Measurements from ENCODE around the gene JARID2. TPM values are rescaled to one million over a fixed set of nuclear protein-coding genes. Genes with fewer than 3 reads are reported as not detected.

JARID2 gene
- total and polyA plus RNA-seq, 2 of the 8 experiments (the other 6 are each of a cell fraction or from before 2014, with no cell fraction given): 60.1 to 239 TPM

- ChIA-PET POLR2A (ENCODE audit: partially characterized antibody) (interaction anchor here (2.0 kb wide), 1 partner anchor 16 kb away, joined by 5 read pairs; no protein-coding TSS in a partner anchor), CTCF (ENCODE audit: partially characterized antibody) (interaction anchor here (4.4 kb wide), 1 partner anchor 20 kb away, joined by 16 read pairs; no protein-coding TSS in a partner anchor)
- peaks cover 1 to 21% (median 8%) of the 10 kb centered on the region in 4 experiments; a peak in 6 of 7 replicates for H3K4me1 ChIP-seq (replicated peaks in 1 of 4; ENCODE audit: control insufficient read depth in 3 of 4, insufficient read depth in 4 of 4, low read length in 3 of 4)
- TF ChIP-seq KDM5A (IDR thresholded peaks at IDR 0.05; ENCODE audit: low read length): no peak
- no peak for TF ChIP-seq KDM4A (IDR thresholded peaks at IDR 0.05; ENCODE audit: low read depth, low read length, severe bottlenecking)
- no peak for TF ChIP-seq RFX5 (IDR thresholded peaks at IDR 0.05; ENCODE audit: borderline replicate concordance, low read depth, low read length)
- no peak overlapping the region for H2BK5ac ChIP-seq (ENCODE audit: low read depth, low read length)
- H2BK12ac ChIP-seq (ENCODE audit: low read depth, low read length): no peak overlapping the region
- no peak overlapping the region for H3K14ac ChIP-seq (ENCODE audit: insufficient read length)
- H3K9me3 ChIP-seq (ENCODE audit: insufficient read depth in 2 of 2, low read depth in 1 of 2, low read length in 1 of 2): peaks cover 0 to 7% of the 10 kb centered on the region in 2 experiments; a peak in 2 of 4 replicates
- H3K56ac ChIP-seq (replicated peaks; ENCODE audit: insufficient read length, low read depth, low read length): no peak overlapping the region
- H2BK15ac ChIP-seq (ENCODE audit: low read length): no peak overlapping the region
- no peak overlapping the region for H2AK5ac ChIP-seq (ENCODE audit: low read depth, low read length)
- no peak overlapping the region for H2AFZ ChIP-seq (ENCODE audit: low read length)
- peaks cover 0 to 38% (median 10%) of the 10 kb centered on the region in 4 experiments; a peak in 4 of 8 replicates for H3K36me3 ChIP-seq (ENCODE audit: control insufficient read depth in 2 of 4, insufficient read depth in 4 of 4, low read length in 3 of 4)
- H3K79me2 ChIP-seq (ENCODE audit: control insufficient read depth in 1 of 2, insufficient read depth in 2 of 2, low read length in 2 of 2): peaks cover 41 to 100% of the 10 kb centered on the region in 2 experiments
- H3K4ac ChIP-seq (replicated peaks; ENCODE audit: insufficient read length, low read depth, low read length): no peak overlapping the region
- no peak overlapping the region for H3K4me3 ChIP-seq (ENCODE audit: extremely low read depth in 1 of 4, insufficient read depth in 2 of 4, low read depth in 3 of 4, low read length in 4 of 4)
- H3K9ac ChIP-seq (replicated peaks in 1 of 4; ENCODE audit: extremely low read depth in 1 of 4, low read depth in 3 of 4, low read length in 3 of 4): no peak overlapping the region; a peak in 1 of 7 replicates
- H4K91ac ChIP-seq (replicated peaks; ENCODE audit: insufficient read length, low read length): no peak overlapping the region
- no peak overlapping the region for H2BK120ac ChIP-seq (replicated peaks; ENCODE audit: low read depth, low read length)
- H3K23ac ChIP-seq (ENCODE audit: insufficient read length): no peak overlapping the region
- no peaks in the 10 kb centered on the region for H3K23me2 ChIP-seq (ENCODE audit: low read depth, low read length)
- WGBS, 2 experiments (ENCODE audit: extremely low coverage in 1 of 2, insufficient coverage in 1 of 2, insufficient read length in 1 of 2, insufficient replicate concordance in 2 of 2, low coverage in 1 of 2, low lambda C conversion rate in 2 of 2, missing lambda C conversion rate in 1 of 2): 83% methylated on average over 5 of the region's 5 CpGs; no CpG with 5 or more reads in 1 of the 2 experiments
- H3K4me2 ChIP-seq (ENCODE audit: insufficient read depth in 1 of 2, low read depth in 2 of 2, low read length in 2 of 2): no peak overlapping the region
- no peak overlapping the region for H2BK20ac ChIP-seq (ENCODE audit: low read length)
- peaks cover 33 to 45% of the 10 kb centered on the region in 2 experiments for H4K20me1 ChIP-seq (replicated peaks in 1 of 2; ENCODE audit: control insufficient read depth in 1 of 2, insufficient read depth in 2 of 2, low read length in 2 of 2)
- DNase-seq (ENCODE audit: low read depth in 1 of 2, low spot score in 2 of 2) (peak in 1 of 2 experiments; percentile 26), FAIRE-seq (no peak)
- H3K27ac ChIP-seq (ENCODE audit: low read depth, low read length): no peak overlapping the region
- H4K8ac ChIP-seq (ENCODE audit: extremely low read depth, insufficient read depth, low read length): no peak overlapping the region
- H3K27me3 ChIP-seq (replicated peaks in 1 of 4; ENCODE audit: control insufficient read depth in 3 of 4, extremely low read depth in 1 of 4, insufficient read depth in 3 of 4, low read length in 3 of 4): no peaks in the 10 kb centered on the region
- H3K79me1 ChIP-seq (ENCODE audit: low read depth, low read length): peaks cover 8% of the 10 kb centered on the region
- H4K5ac ChIP-seq (ENCODE audit: insufficient read length, low read depth, low read length): no peak overlapping the region
- no peak overlapping the region for H3K18ac ChIP-seq (ENCODE audit: extremely low read depth, low read length)
Observed at GRCh38 chr6:15410126-15410391, 164.2 kb downstream of the JARID2 start.
